Uterus (tissue), 4 donors: ENCODE data around the gene SPATA7. TPM values are rescaled to one million over a fixed set of nuclear protein-coding genes. Genes with fewer than 3 reads are reported as not detected.
A peak's percentile ranks its signal among the peaks of the same experiment; 100 is the strongest.

ENCODE experiments used
- DNase-seq, 2 donors: peaks; one replicate each; pipeline ENCODE4 v3.0.0-alpha.2; 2019 to 2020
- H3K27ac ChIP-seq, 2 donors: fragments of 200-600 bp; sonication (generic); 1 replicate in 1 of 2; 2 replicates in 1 of 2; pipeline ENCODE4 v1.5.1; 2016 to 2018
- H3K27me3 ChIP-seq, 2 donors: fragments of 200-600 bp; sonication (generic); one replicate each; pipeline ENCODE4 v1.5.1; 2018 to 2019; ENCODE audit warnings: control low read depth in 1 of 2
- H3K36me3 ChIP-seq, 2 donors: fragments of 200-600 bp; sonication (generic); one replicate each; pipeline ENCODE4 v1.5.1; 2019; ENCODE audit warnings: control low read depth in 1 of 2
- H3K4me1 ChIP-seq, 2 donors: fragments of 200-600 bp; sonication (generic); one replicate each; pipeline ENCODE4 v1.5.1; 2018 to 2019; ENCODE audit warnings: control low read depth in 1 of 2
- H3K4me3 ChIP-seq, 2 donors: fragments of 200-600 bp; sonication (generic); 1 replicate in 1 of 2; 2 replicates in 1 of 2; pipeline ENCODE4 v1.5.1; 2018 to 2019; ENCODE audit warnings: mild to moderate bottlenecking in 1 of 2
- H3K9me3 ChIP-seq, 2 donors: fragments of 200-600 bp; sonication (generic); one replicate each; pipeline ENCODE4 v1.5.1; 2019; ENCODE audit warnings: control low read depth in 1 of 2
- CTCF ChIP-seq, 4 experiments: fragments of 200-600 bp in 2 of 4; fragments of 450-650 bp in 2 of 4; sonication (generic) in 2 of 4; IDR thresholded peaks; one replicate each; pipeline ENCODE4 v1.5.1; 2016 to 2019; ENCODE audit warnings: antibody characterized with exemption in 4 of 4, mild to moderate bottlenecking in 2 of 4, moderate library complexity in 1 of 4
- POLR2A ChIP-seq, 2 donors: fragments of 450-650 bp; IDR thresholded peaks; one replicate each; pipeline ENCODE4 v1.6.1; 2016; ENCODE audit warnings: antibody characterized with exemption in 2 of 2, mild to moderate bottlenecking in 1 of 2, moderate library complexity in 1 of 2
- intact Hi-C: fragments of 100-400 bp; cut with DNase I; formaldehyde crosslinking; loops from one replicate; pipeline ENCODE4 v1.15.1; 2023; ENCODE audit warnings: low total_unique reads
- total RNA-seq, 4 donors: library from RNA; depleted of rRNA in 3 of 4; stranded (reverse); fragments of >200 nt in 3 of 4; gene quantifications; one replicate each; pipeline versions ENCODE4 v1.1.0 to v1.2.4, GENCODE V29; 2014 to 2023
- donor health status: DM: yes; HTN: yes; CAD: no.

Gene SPATA7
- total RNA-seq, 4 donors from 2014 or later = 21.3 to 61.8 (median 41.6) TPM

GRCh38 chr14:88384718-88385117 is 739 bp upstream of the SPATA7 start:
- DNase-seq = peak in 1 of 2 donors; percentile 36
- Histone ChIP-seq H3K36me3 (no peaks in the 10 kb centered on the region), H3K4me3 (peak overlapping the region; percentile 84 to 97), H3K27me3 (no peaks in the 10 kb centered on the region), H3K4me1 (no peaks in the 10 kb centered on the region), H3K27ac (peak overlapping the region; percentile 85 to 89), H3K9me3 (no peaks in the 10 kb centered on the region)
- TF ChIP-seq CTCF (IDR thresholded peaks at IDR 0.05) (no peak), POLR2A (IDR thresholded peaks at IDR 0.05) (no peak)
- intact Hi-C loops = no loop called here

- Histone ChIP-seq H3K9me3 (no peaks in the 10 kb centered on the region), H3K27me3 (no peaks in the 10 kb centered on the region), H3K27ac (peak overlapping the region; percentile 85 to 89), H3K4me1 (no peaks in the 10 kb centered on the region), H3K4me3 (peak overlapping the region; percentile 84 to 97), H3K36me3 (no peaks in the 10 kb centered on the region)
- TF ChIP-seq CTCF (IDR thresholded peaks at IDR 0.05) = no peak
- intact Hi-C loops = no loop called here
- no peak for DNase-seq
Observed at GRCh38 chr14:88386256-88386794, 868 bp downstream of the SPATA7 start.

GRCh38 chr14:88388741-88389282 is 3.4 kb downstream of the SPATA7 start:
- Histone ChIP-seq H3K27ac (no peak overlapping the region), H3K27me3 (no peaks in the 10 kb centered on the region), H3K9me3 (no peaks in the 10 kb centered on the region), H3K36me3 (no peaks in the 10 kb centered on the region), H3K4me1 (no peaks in the 10 kb centered on the region), H3K4me3 (no peak overlapping the region)
- DNase-seq = no peak
- TF ChIP-seq POLR2A (IDR thresholded peaks at IDR 0.05) (no peak), CTCF (IDR thresholded peaks at IDR 0.05) (no peak)
- intact Hi-C loops = no loop called here

- no peak for DNase-seq
- Histone ChIP-seq H3K36me3 (no peaks in the 10 kb centered on the region), H3K27me3 (no peaks in the 10 kb centered on the region), H3K4me3 (no peak overlapping the region), H3K4me1 (no peaks in the 10 kb centered on the region), H3K9me3 (no peaks in the 10 kb centered on the region), H3K27ac (no peak overlapping the region)
- intact Hi-C loops = no loop called here
- TF ChIP-seq POLR2A (IDR thresholded peaks at IDR 0.05) (no peak), CTCF (IDR thresholded peaks at IDR 0.05) (no peak)
Observed at GRCh38 chr14:88392609-88393008, 7.2 kb downstream of the SPATA7 start.

- TF ChIP-seq CTCF (IDR thresholded peaks at IDR 0.05) (no peak), POLR2A (IDR thresholded peaks at IDR 0.05) (no peak)
- Histone ChIP-seq H3K27ac (no peak overlapping the region), H3K36me3 (no peaks in the 10 kb centered on the region), H3K9me3 (peaks cover 0 to 13% of the 10 kb centered on the region in 2 donors), H3K27me3 (no peaks in the 10 kb centered on the region), H3K4me1 (no peaks in the 10 kb centered on the region), H3K4me3 (no peak overlapping the region)
- DNase-seq = no peak
- intact Hi-C loops = no loop called here
Observed at GRCh38 chr14:88411039-88411438, 25.6 kb downstream of the SPATA7 start.
